Hepatocyte (in vitro differentiated cells): ENCODE results near the gene ITGB2. TPM values are rescaled to one million over a fixed set of nuclear protein-coding genes. Genes with fewer than 3 reads are reported as not detected.

ENCODE experiments used
- DNase-seq: peaks from one replicate; pipeline ENCODE4 v3.0.0-alpha.2; 2016; ENCODE audit warnings: low spot score
- H2AFZ ChIP-seq: fragments of 200-600 bp; sonication (generic); 2 replicates; pipeline ENCODE4 v1.6.0; 2016; ENCODE audit warnings: antibody characterized with exemption, mild to moderate bottlenecking
- H3K27ac ChIP-seq: fragments of 200-600 bp; sonication (generic); 2 replicates; pipeline ENCODE4 v1.5.1; 2016; ENCODE audit warnings: mild to moderate bottlenecking
- H3K27me3 ChIP-seq: fragments of 200-600 bp; sonication (generic); 2 replicates; pipeline ENCODE4 v1.6.1; 2016
- H3K36me3 ChIP-seq: fragments of 200-600 bp; sonication (generic); replicated peaks from 2 replicates; pipeline ENCODE4 v1.5.1; 2016; ENCODE audit warnings: low read depth; ENCODE audit not compliant: insufficient read depth
- H3K4me1 ChIP-seq: fragments of 200-600 bp; sonication (generic); 2 replicates; pipeline ENCODE4 v1.5.1; 2016; ENCODE audit warnings: mild to moderate bottlenecking, moderate library complexity; ENCODE audit not compliant: insufficient read depth
- H3K4me2 ChIP-seq: fragments of 200-600 bp; sonication (generic); 2 replicates; pipeline ENCODE4 v1.6.0; 2016
- H3K4me3 ChIP-seq: fragments of 200-600 bp; sonication (generic); 2 replicates; pipeline ENCODE4 v1.5.1; 2016; ENCODE audit warnings: mild to moderate bottlenecking
- H3K79me2 ChIP-seq: fragments of 200-600 bp; sonication (generic); 2 replicates; pipeline ENCODE4 v1.6.0; 2017; ENCODE audit warnings: mild to moderate bottlenecking
- H3K9me2 ChIP-seq: fragments of 200-600 bp; sonication (generic); replicated peaks from 2 replicates; pipeline ENCODE4 v1.6.0; 2017; ENCODE audit warnings: mild to moderate bottlenecking; ENCODE audit not compliant: insufficient read depth
- H3K9me3 ChIP-seq: fragments of 200-600 bp; sonication (generic); 2 replicates; pipeline ENCODE4 v1.5.1; 2016; ENCODE audit warnings: low read depth, mild to moderate bottlenecking
- H4K20me1 ChIP-seq: fragments of 200-600 bp; sonication (generic); 2 replicates; pipeline ENCODE4 v1.6.0; 2016; ENCODE audit warnings: mild to moderate bottlenecking; ENCODE audit not compliant: insufficient read depth, poor library complexity, severe bottlenecking
- EZH2 ChIP-seq: fragments of 200-600 bp; sonication (generic); IDR thresholded peaks from 2 replicates; pipeline ENCODE4 v1.6.1; 2016; ENCODE audit warnings: antibody characterized with exemption, mild to moderate bottlenecking, borderline replicate concordance
- EZH2phosphoT487 ChIP-seq: fragments of 200-600 bp; sonication (generic); IDR thresholded peaks from one replicate; pipeline ENCODE4 v1.6.1; 2018; ENCODE audit warnings: antibody characterized with exemption, mild to moderate bottlenecking, low read depth, moderate library complexity; ENCODE audit not compliant: unreplicated experiment, severe bottlenecking
- WGBS: methylation state at CpG from one replicate; pipeline ENCODE4 v1.1.6; 2016; ENCODE audit warnings: low lambda C conversion rate; ENCODE audit errors: missing lambda C conversion rate; 5-methylcytosine and 5-hydroxymethylcytosine counted together
- polyA plus RNA-seq: library from polyadenylated mRNA; unstranded; fragments of >200 nt; fragmentation: Nextera tagmentation; extraction: Ambion mirVana; gene quantifications from 2 replicates; pipeline ENCODE4 v1.2.1, GENCODE V29; 2016
- total RNA-seq: library from RNA; depleted of rRNA; stranded (reverse); fragments of >200 nt; gene quantifications from 2 replicates; pipeline ENCODE4 v1.2.3, GENCODE V29; 2014
- TF ChIP-seq, protein P1 (sequence below): fragments of 200-600 bp; sonication (generic); IDR thresholded peaks from 2 replicates; pipeline ENCODE4 v1.5.1; 2016; ENCODE audit warnings: antibody characterized with exemption, mild to moderate bottlenecking; ENCODE audit not compliant: poor library complexity

Gene ITGB2
- 1.6 and 3.8 TPM in 2 replicates for total RNA-seq
- 3.8 and 4.2 TPM in 2 replicates for polyA plus RNA-seq

DNA sequence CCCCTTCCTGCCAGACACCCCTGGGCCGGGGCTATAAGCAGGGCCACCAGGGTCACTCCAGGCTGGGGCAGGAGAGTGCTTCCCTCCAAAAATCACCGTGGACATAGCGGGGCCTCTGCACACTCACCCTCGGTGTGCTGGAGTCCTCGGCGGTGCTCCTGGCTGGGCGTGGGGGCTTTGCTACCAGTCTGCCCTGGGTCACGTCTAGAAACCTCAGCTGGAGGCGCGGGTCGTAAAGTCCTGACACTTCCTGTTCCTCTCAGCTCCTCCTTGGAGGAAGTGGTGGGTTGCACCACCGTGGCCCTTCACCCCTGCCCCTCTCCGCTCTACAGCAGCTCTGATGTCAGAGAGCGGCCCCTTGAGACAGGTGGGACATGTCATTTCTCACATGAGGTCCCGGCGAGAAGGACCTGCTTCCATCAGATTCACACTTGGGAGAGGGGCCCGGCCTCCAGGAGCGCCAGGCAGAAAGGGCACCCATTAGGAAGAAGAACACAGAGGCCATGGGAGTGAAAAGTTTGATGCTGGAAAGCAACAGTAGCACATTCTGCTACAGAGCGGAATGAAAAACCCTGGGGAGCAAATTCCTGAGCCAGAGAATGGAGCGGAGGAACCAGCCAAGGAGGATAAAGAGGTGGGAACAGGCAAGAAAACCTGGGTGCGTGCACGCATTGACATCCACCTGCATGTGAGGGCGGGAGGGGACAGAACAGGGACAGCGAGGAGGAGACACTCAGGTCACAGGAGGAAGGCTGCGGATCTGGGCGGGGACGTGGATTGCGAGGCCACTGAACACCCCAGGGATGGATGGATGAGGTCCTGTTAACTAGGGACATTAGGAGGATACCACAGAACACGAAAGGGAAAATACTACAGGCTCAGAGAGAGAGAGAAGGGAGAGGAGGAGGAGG lies at the start of gene ITGB2:
Gene ITGB2, minus strand, starts transcription at position 206 of the 911 bp plus-strand sequence. CDS start 10,117 bp downstream, outside the sequence.
- Histone ChIP-seq H3K9me3 (no peaks in the 10 kb centered on the region), H3K4me1 (no peaks in the 10 kb centered on the region), H3K4me2 (no peak within 1 kb of the TSS), H4K20me1 (no peaks in the 10 kb centered on the region), H3K9me2 (no peaks in the 10 kb centered on the region), H3K4me3 (no peak within 1 kb of the TSS), H3K27ac (no peak within 1 kb of the TSS), H3K36me3 (no peaks in the 10 kb centered on the region), H3K79me2 (no peaks in the 10 kb centered on the region), H2AFZ (no peak within 1 kb of the TSS), H3K27me3 (peaks cover 34% of the 10 kb centered on the region)
- DNase-seq: no peak
- WGBS: 73% methylated on average over 28 of the region's 29 CpGs
- TF ChIP-seq EZH2phosphoT487 (no peak), EZH2 (no peak)
- TF ChIP-seq, protein P1, sequence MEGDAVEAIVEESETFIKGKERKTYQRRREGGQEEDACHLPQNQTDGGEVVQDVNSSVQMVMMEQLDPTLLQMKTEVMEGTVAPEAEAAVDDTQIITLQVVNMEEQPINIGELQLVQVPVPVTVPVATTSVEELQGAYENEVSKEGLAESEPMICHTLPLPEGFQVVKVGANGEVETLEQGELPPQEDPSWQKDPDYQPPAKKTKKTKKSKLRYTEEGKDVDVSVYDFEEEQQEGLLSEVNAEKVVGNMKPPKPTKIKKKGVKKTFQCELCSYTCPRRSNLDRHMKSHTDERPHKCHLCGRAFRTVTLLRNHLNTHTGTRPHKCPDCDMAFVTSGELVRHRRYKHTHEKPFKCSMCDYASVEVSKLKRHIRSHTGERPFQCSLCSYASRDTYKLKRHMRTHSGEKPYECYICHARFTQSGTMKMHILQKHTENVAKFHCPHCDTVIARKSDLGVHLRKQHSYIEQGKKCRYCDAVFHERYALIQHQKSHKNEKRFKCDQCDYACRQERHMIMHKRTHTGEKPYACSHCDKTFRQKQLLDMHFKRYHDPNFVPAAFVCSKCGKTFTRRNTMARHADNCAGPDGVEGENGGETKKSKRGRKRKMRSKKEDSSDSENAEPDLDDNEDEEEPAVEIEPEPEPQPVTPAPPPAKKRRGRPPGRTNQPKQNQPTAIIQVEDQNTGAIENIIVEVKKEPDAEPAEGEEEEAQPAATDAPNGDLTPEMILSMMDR: no peak

DNA sequence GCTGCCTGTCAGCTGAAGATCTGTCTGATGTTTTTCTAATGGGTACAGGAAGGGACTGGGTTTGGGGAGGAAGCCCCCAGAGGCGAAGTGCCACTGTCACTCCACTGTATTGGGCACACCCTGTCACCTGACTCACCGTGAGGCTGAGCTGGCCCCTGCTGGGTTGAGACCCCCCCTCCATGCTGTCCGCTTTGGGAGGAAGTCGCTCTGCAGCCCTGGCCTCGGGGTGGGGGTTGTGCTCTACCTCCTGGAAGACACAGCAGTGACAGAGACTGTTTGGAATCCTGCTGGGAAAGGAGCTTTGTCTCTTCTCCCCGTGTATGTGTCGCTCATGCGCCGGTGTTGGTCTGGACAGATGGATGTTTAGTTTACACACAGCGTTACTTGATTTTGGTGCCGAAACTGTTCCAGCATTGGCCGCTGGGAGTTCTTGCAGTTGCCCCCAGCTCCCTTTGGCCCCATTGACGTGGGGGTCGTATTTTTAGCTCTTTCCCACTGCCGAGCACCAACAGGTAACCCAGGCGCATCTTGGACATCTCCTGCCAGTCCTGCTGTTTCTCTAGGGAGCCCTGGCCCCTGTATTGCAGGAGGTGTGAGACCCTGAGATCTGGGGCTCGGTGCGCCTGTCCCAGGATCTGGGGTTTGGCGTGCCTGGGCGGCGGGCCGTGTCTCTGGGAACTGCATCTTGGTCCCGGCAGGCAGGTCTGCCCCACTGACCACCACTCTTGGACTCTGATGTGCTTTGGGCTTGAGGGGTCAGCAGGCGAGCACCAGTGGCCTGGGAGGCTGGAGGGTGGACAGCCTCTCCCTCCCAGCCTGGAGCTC lies 49.4 kb upstream of the ITGB2 start:
- no peaks in the 10 kb centered on the region for H3K27me3 ChIP-seq
- H3K79me2 ChIP-seq: peaks cover 2% of the 10 kb centered on the region
- no peak overlapping the region for H2AFZ ChIP-seq
- H3K9me3 ChIP-seq: no peaks in the 10 kb centered on the region
- peak overlapping the region; percentile 27 for H3K27ac ChIP-seq
- no peak overlapping the region for H3K4me3 ChIP-seq
- no peaks in the 10 kb centered on the region for H3K4me1 ChIP-seq
- no peaks in the 10 kb centered on the region for H4K20me1 ChIP-seq
- no peaks in the 10 kb centered on the region for H3K9me2 ChIP-seq
- no peak for DNase-seq
- no peaks in the 10 kb centered on the region for H3K36me3 ChIP-seq
- WGBS: 81% methylated on average over 24 of the region's 24 CpGs
- no peak overlapping the region for H3K4me2 ChIP-seq
- TF ChIP-seq EZH2phosphoT487 (no peak), EZH2 (no peak)
- TF ChIP-seq, protein P1: no peak

DNA sequence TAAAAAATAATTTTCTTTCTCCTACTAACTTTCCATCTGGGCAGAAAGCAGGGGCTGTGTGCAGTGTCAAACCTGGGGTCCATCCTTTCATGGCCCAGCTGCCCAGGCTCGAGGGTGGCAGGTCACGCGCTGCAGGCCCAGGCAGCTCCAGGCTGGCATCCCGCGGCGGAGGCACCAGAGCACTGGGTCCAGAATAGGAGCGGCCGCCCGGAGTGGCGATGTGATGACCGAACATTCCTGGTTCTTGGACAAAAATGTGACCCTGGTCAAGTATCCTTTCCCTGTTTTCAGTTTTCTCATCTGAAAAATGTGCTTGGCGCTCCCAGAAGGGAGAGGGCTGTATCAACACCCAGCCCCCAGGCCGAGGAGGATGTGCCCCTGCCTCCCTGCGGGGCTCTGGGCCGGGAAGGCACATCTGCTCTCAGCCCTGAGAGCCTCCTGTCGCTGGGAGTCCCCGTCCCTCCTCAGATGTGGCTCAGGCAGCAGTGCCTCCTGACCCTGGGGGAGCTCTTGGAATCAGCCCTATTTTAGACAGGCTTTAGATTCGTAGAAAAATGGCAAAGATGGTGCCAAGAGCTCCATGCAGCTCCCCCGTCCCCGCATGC lies 48.5 kb upstream of the ITGB2 start:
- H3K4me2 ChIP-seq: no peak overlapping the region
- no peaks in the 10 kb centered on the region for H4K20me1 ChIP-seq
- TF ChIP-seq EZH2phosphoT487 (no peak), EZH2 (no peak)
- TF ChIP-seq, protein P1: no peak
- no peak overlapping the region for H2AFZ ChIP-seq
- H3K9me2 ChIP-seq: no peaks in the 10 kb centered on the region
- no peaks in the 10 kb centered on the region for H3K36me3 ChIP-seq
- H3K27ac ChIP-seq: no peak overlapping the region
- DNase-seq: no peak
- peaks cover 6% of the 10 kb centered on the region for H3K79me2 ChIP-seq
- WGBS: 88% methylated on average over 20 of the region's 20 CpGs
- H3K27me3 ChIP-seq: no peaks in the 10 kb centered on the region
- no peak overlapping the region for H3K4me3 ChIP-seq
- no peaks in the 10 kb centered on the region for H3K9me3 ChIP-seq
- H3K4me1 ChIP-seq: no peaks in the 10 kb centered on the region
